K562 (cell line): ENCODE data around the gene NOTCH3. TPM values are rescaled to one million over a fixed set of nuclear protein-coding genes. Genes with fewer than 3 reads are reported as not detected.

Experiments used
- ATAC-seq: fragments of 200-7000 bp; cut with Tn5 transposase; 3 replicates; pipeline ENCODE4 v1.9.1; 2020; ENCODE audit warnings: moderate library complexity
- BruUV-seq: library from RNA; stranded (reverse); fragments of 400-500 nt; replicated peaks from 2 replicates; lab custom pipeline; 2021; lab: Mats Ljungman, UMichigan
- CTCF ChIA-PET: fragments of 300-600 bp; formaldehyde crosslinking; extraction: SDS; loops from one replicate; lab custom pipeline; 2021; ENCODE audit warnings: low intra/inter-chr PET ratio; lab: Yijun Ruan, JAX
- POLR2A ChIA-PET: fragments of 300-600, 350-650 bp; sonication (Branson Sonifier 250); formaldehyde crosslinking; extraction: SDS; loops from one replicate; lab custom pipeline; 2021; ENCODE audit warnings: antibody characterized with exemption, inconsistent platforms; lab: Yijun Ruan, JAX
- DNase-seq, 4 experiments: peaks; one replicate each; pipeline versions ENCODE4 v3.0.0 to v3.0.0-alpha.2; 2011 to 2018; ENCODE audit warnings: low spot score in 3 of 4, mixed read lengths in 3 of 4; ENCODE audit errors: extremely low read depth in 1 of 4
- FAIRE-seq: peaks from 2 replicates; lab custom pipeline; 2011; peaks lifted over from hg19 to GRCh38; lab: Jason Lieb, UNC
- H2AFZ ChIP-seq: 2 replicates; pipeline ENCODE4 v1.6.0; 2011; ENCODE audit warnings: low read depth, low read length, control low read depth, inconsistent platforms
- H3K27ac ChIP-seq: fragments of 200-600 bp; 3 replicates; pipeline ENCODE4 v1.8.0; 2011; ENCODE audit warnings: low read depth, mild to moderate bottlenecking, control low read depth, inconsistent platforms, low read length, moderate library complexity, mixed read lengths; ENCODE audit errors: extremely low read depth
- H3K27me3 ChIP-seq, 2 experiments: fragments of 300-600 bp in 1 of 2; 2 replicates in 1 of 2; 3 replicates in 1 of 2; pipeline versions ENCODE4 v1.6.0 to v1.8.0; 2011; ENCODE audit warnings: inconsistent platforms in 2 of 2, low read length in 2 of 2, mild to moderate bottlenecking in 1 of 2, mixed read lengths in 1 of 2, moderate library complexity in 1 of 2; ENCODE audit not compliant: control insufficient read depth in 2 of 2, insufficient read depth in 2 of 2
- H3K36me3 ChIP-seq: fragments of 300-600 bp; 3 replicates; pipeline ENCODE4 v1.8.0; 2011; ENCODE audit warnings: mild to moderate bottlenecking, low read length, inconsistent platforms; ENCODE audit not compliant: control insufficient read depth, insufficient read depth
- H3K4me1 ChIP-seq, 2 experiments: fragments of 200-600 bp in 1 of 2; replicated peaks in 1 of 2; 2 replicates in 1 of 2; 3 replicates in 1 of 2; pipeline versions ENCODE4 v1.5.1 to v1.8.0; 2011; ENCODE audit warnings: inconsistent platforms in 2 of 2, low read length in 2 of 2, mild to moderate bottlenecking in 1 of 2, mixed read lengths in 1 of 2, moderate library complexity in 1 of 2; ENCODE audit not compliant: control insufficient read depth in 2 of 2, insufficient read depth in 2 of 2
- H3K4me2 ChIP-seq: 2 replicates; pipeline ENCODE4 v1.6.1; 2011; ENCODE audit warnings: low read length, control low read depth, inconsistent platforms, mixed read lengths; ENCODE audit not compliant: insufficient read depth
- H3K4me3 ChIP-seq: fragments of 200-600 bp; sonication (generic), shearing (Covaris generic); 2 replicates; pipeline ENCODE4 v1.5.1; 2016; ENCODE audit warnings: control low read depth, inconsistent platforms
- H3K79me2 ChIP-seq: fragments of 200-600 bp; 3 replicates; pipeline ENCODE4 v1.8.0; 2011; ENCODE audit warnings: low read length, inconsistent platforms; ENCODE audit not compliant: control insufficient read depth, insufficient read depth
- H3K9ac ChIP-seq, 2 experiments: 2 replicates each; pipeline versions ENCODE4 v1.6.0 to v1.6.1; 2011; ENCODE audit warnings: low read depth in 2 of 2, low read length in 2 of 2, control low read depth in 1 of 2, inconsistent platforms in 1 of 2, mild to moderate bottlenecking in 1 of 2, mixed read lengths in 1 of 2; ENCODE audit not compliant: insufficient read depth in 1 of 2
- H3K9me1 ChIP-seq: one replicate; pipeline ENCODE4 v1.6.0; 2011; ENCODE audit warnings: inconsistent platforms, mild to moderate bottlenecking, low read length, moderate library complexity; ENCODE audit not compliant: control insufficient read depth, insufficient read depth
- H3K9me3 ChIP-seq: replicated peaks from 2 replicates; pipeline ENCODE4 v1.5.1; 2011; ENCODE audit warnings: low read depth, low read length, inconsistent platforms; ENCODE audit not compliant: control insufficient read depth, insufficient read depth
- H4K20me1 ChIP-seq: replicated peaks from 2 replicates; pipeline ENCODE4 v1.6.1; 2011; ENCODE audit warnings: low read length, inconsistent platforms, mixed read lengths; ENCODE audit not compliant: control insufficient read depth, insufficient read depth
- ATF6 ChIP-seq: sonication (generic); formaldehyde crosslinking; IDR thresholded peaks from 2 replicates; pipeline ENCODE4 v1.4.0; 2020; ENCODE audit warnings: mild to moderate bottlenecking, missing genetic modification reagents
- BRD9 ChIP-seq: fragments of 450-650 bp; IDR thresholded peaks from 2 replicates; pipeline ENCODE4 v1.6.1; 2018; ENCODE audit warnings: low read depth; ENCODE audit not compliant: partially characterized antibody
- CBX5 ChIP-seq: IDR thresholded peaks from 2 replicates; pipeline ENCODE4 v1.6.1; 2014; ENCODE audit warnings: low read depth, borderline replicate concordance
- COPS2 ChIP-seq: fragments of 450-650 bp; conservative IDR thresholded peaks from 2 replicates; pipeline ENCODE4 v1.6.1; 2016; ENCODE audit warnings: mild to moderate bottlenecking, moderate library complexity
- MTF1 ChIP-seq: fragments of 250-450 bp; sonication (Bioruptor Pico); IDR thresholded peaks from 2 replicates; pipeline ENCODE4 v1.9.0; 2021; ENCODE audit warnings: moderate library complexity, mild to moderate bottlenecking, inconsistent platforms, borderline replicate concordance
- RNF219 ChIP-seq: fragments of 250-450 bp; sonication (Bioruptor Pico); IDR thresholded peaks from 2 replicates; pipeline ENCODE4 v1.5.0; 2022; ENCODE audit warnings: mild to moderate bottlenecking
- RUNX1 ChIP-seq: sonication (generic); IDR thresholded peaks from 2 replicates; pipeline ENCODE4 v1.6.1; 2016; ENCODE audit warnings: antibody characterized with exemption, low read depth
- SAP30 ChIP-seq: fragments of 200-600 bp; sonication (generic); IDR thresholded peaks from 2 replicates; pipeline ENCODE4 v1.6.1; 2012; ENCODE audit warnings: borderline replicate concordance, low read depth, mild to moderate bottlenecking, moderate library complexity, low read length, control low read depth, inconsistent platforms; ENCODE audit not compliant: insufficient read depth, poor library complexity, severe bottlenecking
- ZNF274 ChIP-seq: IDR thresholded peaks from 2 replicates; pipeline ENCODE4 v1.6.1; 2011; ENCODE audit warnings: low read depth, mild to moderate bottlenecking, low read length, moderate library complexity, borderline replicate concordance
- ZNF551 ChIP-seq: fragments of 250-450 bp; sonication (Bioruptor Pico); IDR thresholded peaks from 2 replicates; pipeline ENCODE4 v1.5.0; 2021; ENCODE audit warnings: mild to moderate bottlenecking, moderate library complexity
- ZNF764 ChIP-seq: fragments of 250-450 bp; sonication (Bioruptor Pico); IDR thresholded peaks from 2 replicates; pipeline ENCODE4 v1.4.0; 2020; ENCODE audit warnings: low read depth, mild to moderate bottlenecking, moderate library complexity
- WGBS: fragments of 100-300 bp; shearing (Covaris generic); methylation state at CpG from one replicate; pipeline ENCODE4 v1.1.6; 2016; ENCODE audit warnings: low coverage, mixed read lengths; ENCODE audit not compliant: insufficient coverage; ENCODE audit errors: missing lambda C conversion rate; 5-methylcytosine and 5-hydroxymethylcytosine counted together
- in situ Hi-C: fragments of 300-500 bp; cut with MboI; formaldehyde crosslinking; loops from 4 replicates; pipeline ENCODE4 v1.15.0; 2018; ENCODE audit warnings: inconsistent platforms, mixed read lengths
- intact Hi-C: fragments of 100-400 bp; cut with micrococcal nuclease; formaldehyde crosslinking; loops from 2 replicates; pipeline ENCODE4 v1.14.2; 2022
- polyA plus RNA-seq, 8 experiments: library from polyadenylated mRNA; depleted of rRNA in 4 of 8; stranded (reverse) in 5 of 8; unstranded in 3 of 8; fragments of >200 nt; fragmentation: Nextera tagmentation in 2 of 8; fragmentation: Illumina TruSeq in 1 of 8; extraction: Ambion mirVana in 2 of 8; extraction: Trizol in 1 of 8; gene quantifications; 2 replicates each; pipeline versions ENCODE4 v1.2.1 to v1.2.3, GENCODE V29; 2011 to 2014; ENCODE audit warnings: inconsistent platforms in 1 of 8, missing spikeins in 1 of 8
- total RNA-seq, 7 experiments: library from RNA; depleted of rRNA in 6 of 7; stranded (reverse); fragments of >200 nt in 6 of 7; fragmentation: Illumina TruSeq in 2 of 7; extraction: Trizol in 2 of 7; gene quantifications; 2 replicates each; pipeline versions ENCODE4 v1.2.1 to v1.2.3, GENCODE V29; 2011 to 2021; ENCODE audit warnings: low replicate concordance in 1 of 7
- TF ChIP-seq, protein P1 (sequence below), 2 experiments: fragments of 150-350 bp in 1 of 2; IDR thresholded peaks; 2 replicates each; pipeline ENCODE4 v1.6.1; 2012 to 2016; ENCODE audit warnings: low read depth in 2 of 2, low read length in 2 of 2, mild to moderate bottlenecking in 1 of 2, moderate library complexity in 1 of 2
- TF ChIP-seq, protein P2 (sequence below): fragments of 250-450 bp; sonication (Bioruptor Pico); IDR thresholded peaks from 2 replicates; pipeline ENCODE4 v1.8.0; 2021; ENCODE audit warnings: mild to moderate bottlenecking, moderate library complexity

Gene NOTCH3
- total and polyA plus RNA-seq, 9 of the 15 experiments (the other 6 are each of a cell fraction or from before 2014, with no cell fraction given): under 0.01 to 1.2 (median 0.16) TPM

GRCh38 chr19:15142313-15142712 lies 58.5 kb downstream of the NOTCH3 start:
- 0% methylated on average over 5 of the region's 5 CpGs for WGBS
- Histone ChIP-seq H3K36me3 (no peaks in the 10 kb centered on the region), H3K4me2 (no peak overlapping the region), H4K20me1 (no peaks in the 10 kb centered on the region), H3K79me2 (no peaks in the 10 kb centered on the region), H3K9me1 (no peaks in the 10 kb centered on the region), H3K27me3 (peaks cover 18 to 29% of the 10 kb centered on the region in 2 experiments; a peak in 4 of 5 replicates), H3K9me3 (no peaks in the 10 kb centered on the region), H3K9ac (no peak overlapping the region), H3K4me1 (no peaks in the 10 kb centered on the region), H3K4me3 (no peak overlapping the region), H3K27ac (no peak overlapping the region), H2AFZ (no peak overlapping the region)
- intact Hi-C loops: no loop called here
- DNase-seq (no peak), ATAC-seq (no peak), FAIRE-seq (no peak)
- CTCF ChIA-PET: no interaction called here
- no TSS peak for BruUV-seq
- POLR2A ChIA-PET: interaction anchor here (0.7 kb wide), 1 partner anchor 619 kb away, joined by 3 read pairs; no protein-coding TSS in a partner anchor
- in situ Hi-C loops: no loop called here
- TF ChIP-seq CBX5: no peak
- no peak for TF ChIP-seq ZNF274
- no peak for TF ChIP-seq ZNF764
- TF ChIP-seq, protein P1, sequence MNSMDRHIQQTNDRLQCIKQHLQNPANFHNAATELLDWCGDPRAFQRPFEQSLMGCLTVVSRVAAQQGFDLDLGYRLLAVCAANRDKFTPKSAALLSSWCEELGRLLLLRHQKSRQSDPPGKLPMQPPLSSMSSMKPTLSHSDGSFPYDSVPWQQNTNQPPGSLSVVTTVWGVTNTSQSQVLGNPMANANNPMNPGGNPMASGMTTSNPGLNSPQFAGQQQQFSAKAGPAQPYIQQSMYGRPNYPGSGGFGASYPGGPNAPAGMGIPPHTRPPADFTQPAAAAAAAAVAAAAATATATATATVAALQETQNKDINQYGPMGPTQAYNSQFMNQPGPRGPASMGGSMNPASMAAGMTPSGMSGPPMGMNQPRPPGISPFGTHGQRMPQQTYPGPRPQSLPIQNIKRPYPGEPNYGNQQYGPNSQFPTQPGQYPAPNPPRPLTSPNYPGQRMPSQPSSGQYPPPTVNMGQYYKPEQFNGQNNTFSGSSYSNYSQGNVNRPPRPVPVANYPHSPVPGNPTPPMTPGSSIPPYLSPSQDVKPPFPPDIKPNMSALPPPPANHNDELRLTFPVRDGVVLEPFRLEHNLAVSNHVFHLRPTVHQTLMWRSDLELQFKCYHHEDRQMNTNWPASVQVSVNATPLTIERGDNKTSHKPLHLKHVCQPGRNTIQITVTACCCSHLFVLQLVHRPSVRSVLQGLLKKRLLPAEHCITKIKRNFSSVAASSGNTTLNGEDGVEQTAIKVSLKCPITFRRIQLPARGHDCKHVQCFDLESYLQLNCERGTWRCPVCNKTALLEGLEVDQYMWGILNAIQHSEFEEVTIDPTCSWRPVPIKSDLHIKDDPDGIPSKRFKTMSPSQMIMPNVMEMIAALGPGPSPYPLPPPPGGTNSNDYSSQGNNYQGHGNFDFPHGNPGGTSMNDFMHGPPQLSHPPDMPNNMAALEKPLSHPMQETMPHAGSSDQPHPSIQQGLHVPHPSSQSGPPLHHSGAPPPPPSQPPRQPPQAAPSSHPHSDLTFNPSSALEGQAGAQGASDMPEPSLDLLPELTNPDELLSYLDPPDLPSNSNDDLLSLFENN (IDR thresholded peaks at IDR 0.05; ENCODE audit: low read depth in 2 of 2, low read length in 2 of 2): no peak
- TF ChIP-seq BRD9: no peak
- no peak for TF ChIP-seq COPS2
- no peak for TF ChIP-seq RNF219 (CRISPR knock-in tag)
- TF ChIP-seq, protein P2, sequence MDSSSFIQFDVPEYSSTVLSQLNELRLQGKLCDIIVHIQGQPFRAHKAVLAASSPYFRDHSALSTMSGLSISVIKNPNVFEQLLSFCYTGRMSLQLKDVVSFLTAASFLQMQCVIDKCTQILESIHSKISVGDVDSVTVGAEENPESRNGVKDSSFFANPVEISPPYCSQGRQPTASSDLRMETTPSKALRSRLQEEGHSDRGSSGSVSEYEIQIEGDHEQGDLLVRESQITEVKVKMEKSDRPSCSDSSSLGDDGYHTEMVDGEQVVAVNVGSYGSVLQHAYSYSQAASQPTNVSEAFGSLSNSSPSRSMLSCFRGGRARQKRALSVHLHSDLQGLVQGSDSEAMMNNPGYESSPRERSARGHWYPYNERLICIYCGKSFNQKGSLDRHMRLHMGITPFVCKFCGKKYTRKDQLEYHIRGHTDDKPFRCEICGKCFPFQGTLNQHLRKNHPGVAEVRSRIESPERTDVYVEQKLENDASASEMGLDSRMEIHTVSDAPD (CRISPR knock-in tag): no peak
- no peak for TF ChIP-seq ZNF551 (CRISPR knock-in tag)
- no peak for TF ChIP-seq SAP30
- no peak for TF ChIP-seq MTF1 (CRISPR knock-in tag)
- TF ChIP-seq RUNX1: no peak
- no peak for TF ChIP-seq ATF6
